ENCODE measurements around the gene SPAG5.
A peak's percentile ranks its signal among the peaks of the same experiment; 100 is the strongest.
"Not testable (repeated sequence)": the region's sequence is repeated elsewhere in the genome, so short reads cannot be mapped to it uniquely, and the experiment has no call there.

The SPAG5 gene

GRCh38 chr17:28612531-28612930 lies 13.7 kb upstream of the SPAG5 start:
- DNase-seq, result no peak

DNA sequence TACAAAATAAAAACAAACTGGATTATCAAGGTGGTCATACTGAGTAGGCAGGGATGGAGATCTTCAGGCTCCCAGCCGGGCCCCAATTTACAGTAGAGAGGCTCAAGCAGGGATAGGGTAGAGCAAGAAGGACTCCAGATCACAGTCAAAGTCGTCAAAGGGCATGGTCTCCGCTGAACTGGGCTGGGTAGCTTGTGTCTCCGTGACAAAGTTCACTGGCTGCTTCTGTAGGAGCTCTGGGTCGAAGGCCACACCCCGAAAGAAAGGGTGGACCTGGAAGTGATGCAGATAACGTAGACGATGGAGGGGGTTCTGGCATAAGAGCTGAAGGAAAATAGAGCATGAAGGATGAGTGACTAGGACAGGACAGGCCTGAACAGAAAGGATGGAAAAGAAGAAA lies 11.6 kb upstream of the SPAG5 start:
- no peak for DNase-seq

- DNase-seq, result not testable (repeated sequence)
Measured at GRCh38 chr17:28604031-28604430, 5.2 kb upstream of the SPAG5 start.

DNA sequence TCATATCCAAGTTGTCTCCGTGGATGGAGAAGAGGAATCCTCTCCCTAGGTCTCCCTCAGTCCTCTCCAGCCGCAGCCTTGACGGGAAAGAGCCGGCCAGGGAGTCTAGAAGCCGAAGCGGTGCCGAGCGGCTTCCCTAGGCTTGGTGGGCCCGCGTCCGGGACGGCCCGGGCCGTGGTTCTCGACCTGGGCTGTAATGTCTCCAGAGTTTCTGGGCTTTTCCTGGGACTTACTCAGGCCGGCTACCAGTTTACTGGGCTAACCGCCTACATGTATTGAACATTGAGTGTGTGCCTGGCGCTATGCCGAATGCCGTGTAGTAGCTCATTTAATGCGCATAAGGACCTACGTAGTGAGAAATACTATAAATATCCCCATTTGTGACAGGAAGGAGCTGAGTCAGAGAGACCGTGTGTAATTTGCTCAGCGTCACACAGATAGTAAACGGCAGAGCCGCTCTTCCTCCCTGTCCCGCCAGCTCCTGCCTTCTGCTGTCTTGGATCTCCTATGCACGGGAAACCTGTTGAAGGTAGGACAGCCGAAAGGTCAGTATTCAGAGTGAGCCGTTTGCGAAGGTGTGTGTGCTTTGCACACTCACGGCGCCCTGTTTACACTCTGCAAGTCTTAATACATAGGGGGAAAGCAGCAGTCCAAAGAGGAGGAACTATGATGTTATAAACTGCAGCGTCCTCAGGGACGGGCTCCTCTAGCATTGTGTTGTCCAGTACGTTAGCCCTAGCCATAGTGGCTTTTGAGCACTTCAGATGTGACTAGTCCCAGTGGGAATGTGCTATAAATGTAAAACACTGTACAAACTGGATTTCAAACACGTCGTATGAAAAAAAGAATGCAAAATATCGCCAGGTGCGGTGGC lies 723 bp upstream of the SPAG5 start:
- no peak for DNase-seq

DNA sequence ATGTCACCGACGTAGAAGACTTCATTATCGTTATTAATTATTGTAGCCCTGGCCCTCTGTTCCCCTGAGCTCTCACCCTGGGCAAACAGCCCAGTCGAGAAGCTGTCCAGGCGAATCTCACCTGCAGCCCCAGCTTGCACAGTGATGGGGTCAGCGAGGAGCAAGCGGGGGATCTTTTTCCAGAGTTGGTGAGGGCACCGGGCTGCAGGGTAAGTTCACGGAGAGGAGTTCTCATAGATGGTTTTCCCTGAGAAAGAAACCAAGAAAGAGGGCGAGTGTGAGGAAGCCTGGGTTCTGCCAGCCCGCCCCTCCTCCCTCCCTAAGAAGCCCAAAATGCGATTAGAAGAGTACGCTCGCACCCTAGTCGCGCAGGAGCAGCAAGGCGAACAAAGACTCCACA lies 436 bp downstream of the SPAG5 start:
- DNase-seq, result no peak

DNA sequence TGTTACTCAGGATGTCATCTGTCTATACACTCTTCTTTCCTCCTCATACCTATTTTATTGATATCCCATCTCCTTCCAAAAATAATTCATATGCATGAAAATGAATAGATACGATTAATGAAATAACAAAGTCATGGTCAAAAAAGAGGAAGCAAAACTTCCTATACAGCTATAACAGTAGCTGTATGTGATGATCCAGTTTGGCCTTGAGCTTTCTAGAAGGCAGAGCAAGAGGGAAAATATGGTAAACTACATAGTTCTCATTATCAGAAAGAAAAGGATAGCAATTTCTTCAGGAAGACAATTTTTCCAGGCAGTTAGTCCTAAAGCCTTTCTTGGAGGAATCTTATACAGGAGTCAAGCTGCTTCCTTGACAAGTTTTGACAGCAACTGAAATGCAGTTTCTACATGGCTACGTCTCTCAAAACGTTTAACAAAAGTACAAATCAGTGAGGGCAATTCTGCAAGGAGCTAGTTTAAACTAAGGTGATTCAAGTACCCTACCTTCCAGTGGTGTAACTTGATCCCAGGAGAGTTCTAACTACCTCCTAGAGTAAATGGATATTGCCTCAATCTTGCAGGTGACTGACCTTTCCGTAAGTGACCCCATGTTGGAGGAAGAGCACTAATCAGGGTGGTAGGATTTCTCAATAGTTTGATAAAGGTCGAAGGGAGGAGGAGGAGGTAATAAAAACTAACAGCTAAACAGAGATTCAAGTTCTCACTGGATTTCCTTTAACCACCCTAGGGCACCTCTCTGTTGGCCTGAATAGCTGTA lies 1.0 kb downstream of the SPAG5 start:
- DNase-seq, result no peak

- no peak for DNase-seq
Measured at GRCh38 chr17:28592260-28592659, 6.6 kb downstream of the SPAG5 start.

GRCh38 chr17:28585851-28586250 lies 13.0 kb downstream of the SPAG5 start:
- DNase-seq, result no peak

DNA sequence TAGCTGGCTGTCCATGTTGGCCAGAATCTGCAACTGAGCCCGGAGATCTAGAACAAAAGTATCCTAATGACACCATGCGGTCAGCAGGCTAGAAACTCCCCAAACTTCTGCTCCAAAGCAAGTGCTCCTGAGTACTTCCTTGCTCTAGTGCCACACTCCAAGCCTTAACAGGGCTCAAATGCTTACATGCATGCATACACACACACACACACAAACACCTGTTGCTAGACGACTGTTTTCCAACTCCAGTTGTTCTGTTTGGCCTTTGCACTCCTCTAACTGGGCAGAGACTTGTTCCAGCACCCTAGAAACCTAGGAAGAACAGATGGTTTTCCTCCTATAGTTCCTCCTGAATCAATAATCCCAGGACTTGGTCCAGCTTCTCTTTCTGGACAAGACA lies 14.4 kb downstream of the SPAG5 start:
- no peak for DNase-seq

- DNase-seq, result no peak
Measured at GRCh38 chr17:28582513-28582912, 16.3 kb downstream of the SPAG5 start.

DNA sequence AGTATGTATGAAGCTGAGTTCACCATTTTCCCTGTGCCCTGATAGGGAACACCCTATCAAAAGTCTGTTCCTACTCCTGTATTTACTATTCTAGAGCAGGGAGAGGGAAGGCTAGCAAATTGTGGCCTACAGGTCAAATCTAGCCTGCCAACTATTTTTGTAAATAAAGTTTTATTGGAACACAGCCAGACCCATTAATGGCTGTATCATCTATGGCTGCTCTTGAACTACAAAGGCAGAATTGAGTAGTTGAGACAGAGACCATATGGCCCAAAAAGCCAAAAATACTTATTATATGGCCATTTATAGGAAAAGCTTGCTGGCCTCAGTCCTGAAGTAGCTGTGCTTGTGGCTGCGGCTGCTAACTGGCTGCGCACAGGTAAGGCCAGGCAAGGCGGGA lies 17.9 kb downstream of the SPAG5 start:
- no peak for DNase-seq

GRCh38 chr17:28579526-28579925 lies 19.3 kb downstream of the SPAG5 start:
- no peak for DNase-seq

DNA sequence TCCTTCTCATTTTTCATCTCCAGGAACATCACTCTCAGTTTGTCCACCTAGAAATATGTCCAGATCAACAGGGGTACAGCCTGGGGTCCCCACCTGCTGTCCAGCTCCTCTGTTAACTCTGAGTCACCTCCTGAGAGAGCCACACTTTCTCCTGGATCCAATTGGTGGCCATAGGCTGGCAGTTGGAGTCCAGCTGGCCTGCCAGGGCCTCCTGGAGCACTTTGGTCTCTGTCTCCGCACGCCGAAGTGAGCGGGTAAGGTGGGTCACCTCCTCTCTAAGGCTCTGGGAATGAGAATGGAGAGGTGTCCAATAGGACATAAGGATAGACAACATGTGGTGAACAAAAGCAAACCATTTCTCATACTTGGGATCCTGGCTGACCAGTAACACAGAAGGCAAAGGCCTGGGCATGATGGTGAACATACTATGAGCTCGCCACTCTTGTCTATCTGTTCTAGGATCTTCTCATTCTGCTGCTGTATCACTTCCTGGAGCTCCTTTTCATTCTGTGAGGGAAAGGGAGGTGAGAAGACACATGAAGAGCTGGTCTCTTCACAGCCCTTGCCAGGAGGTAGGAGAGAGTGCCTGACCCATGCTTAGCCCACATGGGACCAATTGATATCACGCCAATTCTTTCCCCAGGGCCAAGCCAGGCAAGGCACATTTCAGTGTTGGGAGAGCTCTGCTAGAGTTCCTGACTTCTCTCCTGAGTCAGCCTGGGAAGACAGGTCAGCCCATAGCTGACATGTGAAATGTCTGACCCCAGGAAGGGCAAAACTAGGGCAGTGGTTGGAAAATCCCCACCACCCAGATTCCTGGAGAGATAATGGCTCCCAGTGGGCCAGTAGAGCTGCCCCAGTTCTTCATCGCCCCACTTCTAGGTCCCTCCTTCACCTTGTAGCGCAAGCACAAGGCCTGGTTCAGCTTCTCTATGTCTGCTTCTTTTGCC lies 20.3 kb downstream of the SPAG5 start:
- no peak for DNase-seq

GRCh38 chr17:28577466-28577824 lies 21.4 kb downstream of the SPAG5 start:
- DNase-seq, result no peak

- DNase-seq, result peak; percentile 92
Measured at GRCh38 chr17:28576758-28577465, 21.9 kb downstream of the SPAG5 start, which contains the start of gene ALDOC. TSS of gene ALDOC (minus strand) at chr17:28576895. CDS start at chr17:28575532, 1,363 bp downstream.

DNA sequence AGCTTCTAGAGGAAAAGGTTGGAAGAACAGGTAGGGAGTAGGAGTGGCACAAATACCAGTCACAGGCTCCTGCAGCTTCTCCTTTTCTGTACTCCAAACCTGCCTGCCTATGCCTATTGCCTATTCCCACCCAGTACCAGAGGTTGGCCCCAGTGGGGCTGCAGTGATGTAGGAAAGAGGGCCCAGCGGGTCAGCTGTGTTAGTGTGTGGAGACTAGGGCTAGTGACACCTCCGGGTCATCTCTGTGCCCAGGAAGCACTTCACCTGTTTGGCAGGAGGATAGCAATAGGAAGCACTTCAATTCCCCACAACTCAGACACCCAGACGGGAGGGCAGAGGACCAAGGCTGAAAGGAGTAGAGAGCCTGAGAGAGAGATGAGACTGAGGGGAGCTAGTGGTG lies 22.8 kb downstream of the SPAG5 start:
- DNase-seq, result not testable (repeated sequence)

- no peak for DNase-seq
Measured at GRCh38 chr17:28575126-28575795, 23.6 kb downstream of the SPAG5 start.

GRCh38 chr17:28574526-28574925 lies 24.3 kb downstream of the SPAG5 start:
- DNase-seq, result no peak

DNA sequence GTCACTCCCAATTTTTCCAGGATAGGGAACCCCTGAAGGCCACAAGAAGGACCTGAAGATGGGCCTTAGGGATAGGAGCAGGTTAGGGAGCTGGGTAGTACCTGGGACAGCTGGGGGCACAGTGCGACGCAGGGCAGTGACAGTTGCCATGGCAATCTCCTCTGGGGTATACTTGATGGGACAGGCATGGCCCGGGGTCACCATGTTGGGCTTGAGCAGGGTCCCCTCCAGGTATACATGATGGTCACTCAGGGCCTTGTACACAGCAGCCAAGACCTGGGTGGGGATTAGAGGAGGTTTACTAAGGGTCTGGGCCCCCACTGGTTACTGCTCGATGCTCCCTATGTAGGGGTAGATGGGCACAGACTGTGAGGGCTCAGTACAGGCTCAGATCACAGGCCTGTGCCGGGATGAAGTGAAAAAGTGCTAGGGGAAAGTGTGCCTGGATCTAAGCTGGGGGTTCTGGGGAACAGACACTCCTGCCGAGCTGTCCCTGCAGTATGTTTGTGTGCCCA lies 24.8 kb downstream of the SPAG5 start:
- DNase-seq, result no peak

DNA sequence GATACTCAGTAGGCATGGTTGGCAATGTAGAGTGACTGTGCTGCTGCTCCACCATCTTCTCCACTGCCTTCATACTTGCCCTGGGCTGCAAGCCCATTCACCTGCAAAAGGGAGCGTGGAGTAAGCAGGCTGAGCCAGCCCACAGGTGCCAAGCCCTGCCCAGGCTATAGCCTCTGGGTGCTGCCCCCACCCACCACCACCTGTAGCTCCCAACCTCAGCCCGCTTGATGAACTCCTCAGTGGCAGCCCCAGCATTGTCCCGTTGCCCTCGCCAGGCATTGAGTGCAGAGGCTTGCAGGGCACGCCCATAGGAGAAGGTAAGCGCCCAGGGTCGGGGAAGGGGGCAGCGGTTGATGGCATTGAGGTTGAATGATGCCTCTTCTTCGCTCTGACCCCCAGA lies 25.3 kb downstream of the SPAG5 start:
- no peak for DNase-seq

DNA sequence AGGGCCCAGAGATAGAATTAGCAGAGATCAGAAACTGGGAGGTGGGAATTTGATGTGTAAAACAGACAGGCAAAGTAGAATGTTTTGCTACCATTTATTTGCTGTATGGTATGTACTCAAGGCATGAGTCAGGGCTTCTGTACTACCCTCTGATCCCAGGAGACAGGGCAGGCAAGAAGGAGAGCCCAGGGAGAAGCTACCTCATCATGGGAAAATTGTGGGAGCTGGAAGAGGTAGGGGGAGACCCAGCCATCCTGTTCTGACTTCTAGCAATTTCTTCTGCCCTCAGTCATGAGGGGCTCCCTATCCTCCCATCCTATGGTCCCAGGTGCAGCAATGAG lies 25.8 kb downstream of the SPAG5 start:
- no peak for DNase-seq

All from activated gamma-delta T cell (primary cell).